Esophagus (tissue), 2 donors: ENCODE results near the gene KLHL24. TPM values are rescaled to one million over a fixed set of nuclear protein-coding genes. Genes with fewer than 3 reads are reported as not detected.

Experiments
- H3K27ac ChIP-seq, 2 donors: one replicate each; pipeline ENCODE4 v1.5.1; 2013; ENCODE audit warnings: low read depth in 2 of 2, mild to moderate bottlenecking in 2 of 2, inconsistent platforms in 1 of 2, low read length in 1 of 2, moderate library complexity in 1 of 2
- H3K27me3 ChIP-seq, 2 donors: one replicate each; pipeline ENCODE4 v1.6.1; 2013; ENCODE audit warnings: low read length in 2 of 2, control low read depth in 1 of 2, mild to moderate bottlenecking in 1 of 2; ENCODE audit not compliant: insufficient read depth in 2 of 2, control insufficient read depth in 1 of 2
- H3K36me3 ChIP-seq, 2 donors: one replicate each; pipeline ENCODE4 v1.6.1; 2013; ENCODE audit warnings: low read length in 1 of 2; ENCODE audit not compliant: control insufficient read depth in 2 of 2, insufficient read depth in 2 of 2
- H3K4me1 ChIP-seq, 2 donors: one replicate each; pipeline ENCODE4 v1.6.1; 2013; ENCODE audit warnings: low read length in 1 of 2; ENCODE audit not compliant: control insufficient read depth in 2 of 2, insufficient read depth in 2 of 2
- H3K4me3 ChIP-seq, 2 donors: one replicate each; pipeline ENCODE4 v1.5.1; 2013; ENCODE audit warnings: low read length in 2 of 2, mild to moderate bottlenecking in 2 of 2, low read depth in 1 of 2, moderate library complexity in 1 of 2
- H3K9me3 ChIP-seq, 2 donors: one replicate each; pipeline ENCODE4 v1.6.1; 2013; ENCODE audit warnings: mild to moderate bottlenecking in 2 of 2, low read depth in 1 of 2, low read length in 1 of 2, moderate library complexity in 1 of 2; ENCODE audit not compliant: control insufficient read depth in 2 of 2, insufficient read depth in 1 of 2
- WGBS, 2 donors: extraction: QIAGEN DNeasy Blood & Tissue Kit; methylation state at CpG; one replicate each; pipeline ENCODE4 v1.1.7; 2013; 5-methylcytosine and 5-hydroxymethylcytosine counted together
- polyA plus RNA-seq, 2 donors: library from polyadenylated mRNA; stranded (reverse); fragments of 200-250 nt; gene quantifications; one replicate each; pipeline ENCODE4 v1.2.3, GENCODE V29; 2013
- donor health status: healthy with polysubstance abuse.
- donor health status: Bipolar disorder and iron deficiency.

KLHL24 gene
- polyA plus RNA-seq, 2 donors, result 4.3 to 5.1 TPM

- Histone ChIP-seq H3K27me3 (no peaks in the 10 kb centered on the region), H3K9me3 (no peaks in the 10 kb centered on the region), H3K4me3 (no peak overlapping the region), H3K36me3 (peaks cover 7% of the 10 kb centered on the region in 2 donors), H3K27ac (no peak overlapping the region), H3K4me1 (no peaks in the 10 kb centered on the region)
- 86 to 89% methylated on average over 7 of the region's 7 CpGs for WGBS, 2 donors
These were observed 98.1 kb downstream of the KLHL24 start for GRCh38 chr3:183733553-183733952.

Other genes starting within 250 kb of the KLHL24 start
- gene MCF2L2, start 207.0 kb upstream of the KLHL24 start, polyA plus RNA-seq, result under 1 TPM; 0.21 to 0.26 TPM
- under 1 TPM; 0.16 to 0.26 TPM for gene KLHL6, start 79.9 kb upstream of the KLHL24 start, polyA plus RNA-seq
- gene YEATS2, start 62.2 kb downstream of the KLHL24 start, polyA plus RNA-seq, result 1 to 10 TPM; 5.8 to 9.0 TPM
- 1 to 10 TPM; 1.2 to 1.4 TPM for gene MAP6D1, start 190.0 kb downstream of the KLHL24 start, polyA plus RNA-seq
- gene PARL, start 249.3 kb downstream of the KLHL24 start, polyA plus RNA-seq, result 10 to 100 TPM; 45.8 to 59.6 TPM